ENCODE measurements around the gene CTNNA3. TPM values are rescaled to one million over a fixed set of nuclear protein-coding genes. Genes with fewer than 3 reads are reported as not detected.

CTNNA3 gene
- total RNA-seq, 1 experiment from 2014 or later = 0.32 TPM

DNA sequence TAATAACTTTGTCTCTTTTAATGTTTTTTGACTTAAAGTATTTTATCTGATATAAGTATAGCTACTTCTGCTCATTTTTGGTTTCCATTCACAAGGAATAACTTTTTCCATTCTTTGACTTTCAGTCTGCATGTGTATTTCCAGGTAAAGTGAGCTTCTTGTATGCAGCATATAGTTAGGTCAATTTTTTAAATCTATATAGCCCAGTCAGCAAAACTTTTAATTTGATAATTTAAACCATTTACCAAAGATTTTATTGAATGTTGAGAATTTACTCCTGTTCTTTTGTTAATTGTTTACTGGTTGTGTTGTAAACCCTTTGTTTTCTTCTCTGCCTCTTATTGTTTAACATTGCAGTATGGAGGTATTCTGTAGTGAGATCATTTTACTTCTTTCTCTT is 1467.1 kb downstream of the CTNNA3 start:
- ChIA-PET POLR2A (no interaction called here), CTCF (no interaction called here), RAD21 (ENCODE audit: low non-redundant PET in 1 of 2, low total read pairs in 2 of 2, uncharacterized antibody in 2 of 2, unreplicated experiment in 2 of 2) (no interaction called here)
- no TSS peak for BruUV-seq (replicated peaks)
- intact Hi-C loops (cut with micrococcal nuclease) = no loop called here
- ATAC-seq (no peak), DNase-seq (ENCODE audit: low read depth, low spot score) (no peak)
- H3K4me3 ChIP-seq (replicated peaks in 1 of 2; ENCODE audit: low read depth in 1 of 2, low read length in 2 of 2) = no peak overlapping the region
- H2AFZ ChIP-seq (ENCODE audit: low read depth, low read length, poor library complexity, severe bottlenecking) = no peak overlapping the region
- H3K27ac ChIP-seq (ENCODE audit: low read depth, low read length) = no peak overlapping the region
- no peak overlapping the region for H3K4me2 ChIP-seq (ENCODE audit: low read length)
- no peaks in the 10 kb centered on the region for H3K9me2 ChIP-seq (ENCODE audit: insufficient read depth)
- no peaks in the 10 kb centered on the region for H4K20me1 ChIP-seq (ENCODE audit: insufficient read depth)
- H3K36me3 ChIP-seq (ENCODE audit: control insufficient read depth in 1 of 2, insufficient read depth in 2 of 2, low read length in 2 of 2) = no peaks in the 10 kb centered on the region
- H3K9me3 ChIP-seq (ENCODE audit: control insufficient read depth in 1 of 2, insufficient read depth in 1 of 2, low read depth in 1 of 2, low read length in 2 of 2) = 0 out of 4 replicates have a peak, but pooled peaks cover 0 to 3% of the 10 kb centered on the region in 2 experiments
- TF ChIP-seq EZH2 (IDR thresholded peaks at IDR 0.05) (no peak), ELF1 (IDR thresholded peaks at IDR 0.05; ENCODE audit: borderline replicate concordance, low read depth) (no peak), TCF7L2 (IDR thresholded peaks at IDR 0.05; ENCODE audit: borderline replicate concordance, extremely low read depth, insufficient read depth, insufficient read length) (no peak)
- TF ChIP-seq, protein P1, sequence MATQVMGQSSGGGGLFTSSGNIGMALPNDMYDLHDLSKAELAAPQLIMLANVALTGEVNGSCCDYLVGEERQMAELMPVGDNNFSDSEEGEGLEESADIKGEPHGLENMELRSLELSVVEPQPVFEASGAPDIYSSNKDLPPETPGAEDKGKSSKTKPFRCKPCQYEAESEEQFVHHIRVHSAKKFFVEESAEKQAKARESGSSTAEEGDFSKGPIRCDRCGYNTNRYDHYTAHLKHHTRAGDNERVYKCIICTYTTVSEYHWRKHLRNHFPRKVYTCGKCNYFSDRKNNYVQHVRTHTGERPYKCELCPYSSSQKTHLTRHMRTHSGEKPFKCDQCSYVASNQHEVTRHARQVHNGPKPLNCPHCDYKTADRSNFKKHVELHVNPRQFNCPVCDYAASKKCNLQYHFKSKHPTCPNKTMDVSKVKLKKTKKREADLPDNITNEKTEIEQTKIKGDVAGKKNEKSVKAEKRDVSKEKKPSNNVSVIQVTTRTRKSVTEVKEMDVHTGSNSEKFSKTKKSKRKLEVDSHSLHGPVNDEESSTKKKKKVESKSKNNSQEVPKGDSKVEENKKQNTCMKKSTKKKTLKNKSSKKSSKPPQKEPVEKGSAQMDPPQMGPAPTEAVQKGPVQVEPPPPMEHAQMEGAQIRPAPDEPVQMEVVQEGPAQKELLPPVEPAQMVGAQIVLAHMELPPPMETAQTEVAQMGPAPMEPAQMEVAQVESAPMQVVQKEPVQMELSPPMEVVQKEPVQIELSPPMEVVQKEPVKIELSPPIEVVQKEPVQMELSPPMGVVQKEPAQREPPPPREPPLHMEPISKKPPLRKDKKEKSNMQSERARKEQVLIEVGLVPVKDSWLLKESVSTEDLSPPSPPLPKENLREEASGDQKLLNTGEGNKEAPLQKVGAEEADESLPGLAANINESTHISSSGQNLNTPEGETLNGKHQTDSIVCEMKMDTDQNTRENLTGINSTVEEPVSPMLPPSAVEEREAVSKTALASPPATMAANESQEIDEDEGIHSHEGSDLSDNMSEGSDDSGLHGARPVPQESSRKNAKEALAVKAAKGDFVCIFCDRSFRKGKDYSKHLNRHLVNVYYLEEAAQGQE (IDR thresholded peaks at IDR 0.05; ENCODE audit: low read depth) = no peak
- TF ChIP-seq, protein P2, sequence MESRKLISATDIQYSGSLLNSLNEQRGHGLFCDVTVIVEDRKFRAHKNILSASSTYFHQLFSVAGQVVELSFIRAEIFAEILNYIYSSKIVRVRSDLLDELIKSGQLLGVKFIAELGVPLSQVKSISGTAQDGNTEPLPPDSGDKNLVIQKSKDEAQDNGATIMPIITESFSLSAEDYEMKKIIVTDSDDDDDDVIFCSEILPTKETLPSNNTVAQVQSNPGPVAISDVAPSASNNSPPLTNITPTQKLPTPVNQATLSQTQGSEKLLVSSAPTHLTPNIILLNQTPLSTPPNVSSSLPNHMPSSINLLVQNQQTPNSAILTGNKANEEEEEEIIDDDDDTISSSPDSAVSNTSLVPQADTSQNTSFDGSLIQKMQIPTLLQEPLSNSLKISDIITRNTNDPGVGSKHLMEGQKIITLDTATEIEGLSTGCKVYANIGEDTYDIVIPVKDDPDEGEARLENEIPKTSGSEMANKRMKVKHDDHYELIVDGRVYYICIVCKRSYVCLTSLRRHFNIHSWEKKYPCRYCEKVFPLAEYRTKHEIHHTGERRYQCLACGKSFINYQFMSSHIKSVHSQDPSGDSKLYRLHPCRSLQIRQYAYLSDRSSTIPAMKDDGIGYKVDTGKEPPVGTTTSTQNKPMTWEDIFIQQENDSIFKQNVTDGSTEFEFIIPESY (IDR thresholded peaks at IDR 0.05; ENCODE audit: extremely low read depth, insufficient replicate concordance, low read length) = no peak
- no peaks in the 10 kb centered on the region for H3K4me1 ChIP-seq (ENCODE audit: control insufficient read depth in 1 of 2, insufficient read depth in 2 of 2, low read length in 2 of 2)
- H3K27me3 ChIP-seq (ENCODE audit: insufficient read depth, low read length) = no peaks in the 10 kb centered on the region
- no peaks in the 10 kb centered on the region for H3K79me2 ChIP-seq (ENCODE audit: insufficient read depth, low read length)
- H3K9ac ChIP-seq (ENCODE audit: low read length) = no peak overlapping the region
